Astrocyte (in vitro differentiated cells and primary cell): ENCODE results near the gene TSACC. TPM values are rescaled to one million over a fixed set of nuclear protein-coding genes. Genes with fewer than 3 reads are reported as not detected.
A peak's percentile ranks its signal among the peaks of the same experiment; 100 is the strongest.

Experiments used
- DNase-seq: peaks from one replicate; pipeline ENCODE4 v3.0.0-alpha.2; 2010; ENCODE audit warnings: low read depth
- FAIRE-seq: peaks from 2 replicates; lab custom pipeline; 2011; peaks lifted over from hg19 to GRCh38; lab: Jason Lieb, UNC
- H2AFZ ChIP-seq: 2 replicates; pipeline ENCODE4 v1.6.0; 2012; ENCODE audit warnings: low read depth, low read length, inconsistent platforms
- H3K27ac ChIP-seq: 2 replicates; pipeline ENCODE4 v1.5.1; 2011; ENCODE audit warnings: low read depth, low read length, inconsistent platforms
- H3K27me3 ChIP-seq: 2 replicates; pipeline ENCODE4 v1.6.0; 2011; ENCODE audit warnings: low read length, inconsistent platforms; ENCODE audit not compliant: insufficient read depth
- H3K36me3 ChIP-seq: 2 replicates; pipeline ENCODE4 v1.5.1; 2011; ENCODE audit warnings: low read length, inconsistent platforms; ENCODE audit not compliant: insufficient read depth
- H3K4me1 ChIP-seq: 2 replicates; pipeline ENCODE4 v1.5.1; 2011; ENCODE audit warnings: low read length, inconsistent platforms; ENCODE audit not compliant: insufficient read depth
- H3K4me2 ChIP-seq: 2 replicates; pipeline ENCODE4 v1.6.0; 2012; ENCODE audit warnings: low read length, inconsistent platforms
- H3K4me3 ChIP-seq: 2 replicates; pipeline ENCODE4 v1.5.1; 2011; ENCODE audit warnings: low read depth, mild to moderate bottlenecking, low read length, inconsistent platforms; ENCODE audit not compliant: insufficient read depth
- H3K79me2 ChIP-seq: 2 replicates; pipeline ENCODE4 v1.6.0; 2012; ENCODE audit warnings: mild to moderate bottlenecking, low read length, inconsistent platforms; ENCODE audit not compliant: insufficient read depth
- H3K9ac ChIP-seq: 2 replicates; pipeline ENCODE4 v1.6.0; 2012; ENCODE audit warnings: mild to moderate bottlenecking, low read length, inconsistent platforms
- H3K9me3 ChIP-seq: 2 replicates; pipeline ENCODE4 v1.5.1; 2012; ENCODE audit warnings: low read depth, mild to moderate bottlenecking, low read length, inconsistent platforms; ENCODE audit not compliant: insufficient read depth
- H4K20me1 ChIP-seq: 2 replicates; pipeline ENCODE4 v1.6.0; 2012; ENCODE audit warnings: low read length, inconsistent platforms; ENCODE audit not compliant: insufficient read depth
- H3K27ac Mint-ChIP-seq: one replicate; pipeline ENCODE4 v1.8.0; 2021; ENCODE audit warnings: mild to moderate bottlenecking, mixed read lengths; ENCODE audit not compliant: unreplicated experiment
- H3K27me3 Mint-ChIP-seq: one replicate; pipeline ENCODE4 v1.8.0; 2021; ENCODE audit warnings: low read depth, mixed read lengths; ENCODE audit not compliant: unreplicated experiment
- H3K36me3 Mint-ChIP-seq: one replicate; pipeline ENCODE4 v1.8.0; 2021; ENCODE audit warnings: low read depth, mixed read lengths; ENCODE audit not compliant: unreplicated experiment
- H3K4me1 Mint-ChIP-seq: one replicate; pipeline ENCODE4 v1.8.0; 2021; ENCODE audit warnings: low read depth, mixed read lengths; ENCODE audit not compliant: unreplicated experiment
- H3K4me3 Mint-ChIP-seq: one replicate; pipeline ENCODE4 v1.8.0; 2021; ENCODE audit warnings: mild to moderate bottlenecking, moderate library complexity, mixed read lengths; ENCODE audit not compliant: unreplicated experiment
- H3K9me3 Mint-ChIP-seq: one replicate; pipeline ENCODE4 v1.8.0; 2021; ENCODE audit warnings: mild to moderate bottlenecking, mixed read lengths; ENCODE audit not compliant: unreplicated experiment
- CTCF ChIP-seq: IDR thresholded peaks from 2 replicates; pipeline ENCODE4 v1.5.1; 2011; ENCODE audit warnings: low read depth, mild to moderate bottlenecking, inconsistent platforms, low read length, moderate library complexity; ENCODE audit not compliant: insufficient read depth
- EZH2 ChIP-seq: IDR thresholded peaks from 2 replicates; pipeline ENCODE4 v1.6.1; 2012; ENCODE audit warnings: mild to moderate bottlenecking, low read length, inconsistent platforms; ENCODE audit not compliant: insufficient read depth
- total RNA-seq: library from RNA; stranded (reverse); gene quantifications from 2 replicates; pipeline ENCODE4 v1.2.1, GENCODE V29; 2021

TSACC gene
- total RNA-seq, 1 donor from 2014 or later = 1.0 TPM

GRCh38 chr1:156358641-156359040, 20.3 kb downstream of the TSACC start:
- H3K9me3 ChIP-seq = no peaks in the 10 kb centered on the region
- H3K36me3 Mint-ChIP-seq = no peaks in the 10 kb centered on the region
- H3K27me3 Mint-ChIP-seq = peaks cover 25% of the 10 kb centered on the region
- TF ChIP-seq CTCF (no peak), EZH2 (no peak)
- H3K4me1 ChIP-seq = no peaks in the 10 kb centered on the region
- H3K79me2 ChIP-seq = no peaks in the 10 kb centered on the region
- H3K4me3 ChIP-seq = no peak overlapping the region
- H3K27ac Mint-ChIP-seq = no peak overlapping the region
- H2AFZ ChIP-seq = no peak overlapping the region
- H3K36me3 ChIP-seq = no peaks in the 10 kb centered on the region
- H3K27me3 ChIP-seq = peaks cover 21% of the 10 kb centered on the region
- no peaks in the 10 kb centered on the region for H4K20me1 ChIP-seq
- no peak for DNase-seq
- H3K4me2 ChIP-seq = no peak overlapping the region
- no peak overlapping the region for H3K4me3 Mint-ChIP-seq
- FAIRE-seq = no peak
- peaks cover 1% of the 10 kb centered on the region for H3K9me3 Mint-ChIP-seq
- H3K4me1 Mint-ChIP-seq = peaks cover 4% of the 10 kb centered on the region
- H3K9ac ChIP-seq = no peak overlapping the region
- H3K27ac ChIP-seq = no peak overlapping the region

- peaks cover 6% of the 10 kb centered on the region for H3K9me3 Mint-ChIP-seq
- H3K36me3 Mint-ChIP-seq = no peaks in the 10 kb centered on the region
- H2AFZ ChIP-seq = no peak overlapping the region
- peaks cover 23% of the 10 kb centered on the region for H3K27me3 ChIP-seq
- H3K27me3 Mint-ChIP-seq = peaks cover 26% of the 10 kb centered on the region
- H3K9ac ChIP-seq = no peak overlapping the region
- DNase-seq (no peak), FAIRE-seq (no peak)
- no peaks in the 10 kb centered on the region for H3K79me2 ChIP-seq
- no peak overlapping the region for H3K27ac Mint-ChIP-seq
- H3K4me1 Mint-ChIP-seq = peaks cover 4% of the 10 kb centered on the region
- H3K4me3 Mint-ChIP-seq = no peak overlapping the region
- no peaks in the 10 kb centered on the region for H3K4me1 ChIP-seq
- no peak overlapping the region for H3K4me3 ChIP-seq
- no peaks in the 10 kb centered on the region for H3K36me3 ChIP-seq
- H3K9me3 ChIP-seq = no peaks in the 10 kb centered on the region
- no peak overlapping the region for H3K4me2 ChIP-seq
- H4K20me1 ChIP-seq = no peaks in the 10 kb centered on the region
- TF ChIP-seq EZH2 (no peak), CTCF (no peak)
- H3K27ac ChIP-seq = no peak overlapping the region
These were observed 20.9 kb downstream of the TSACC start for GRCh38 chr1:156359249-156359648.

- Histone ChIP-seq H3K36me3 (no peaks in the 10 kb centered on the region), H3K27ac (no peak overlapping the region), H3K4me2 (no peak overlapping the region), H3K79me2 (no peaks in the 10 kb centered on the region), H3K9ac (no peak overlapping the region), H3K9me3 (no peaks in the 10 kb centered on the region), H4K20me1 (no peaks in the 10 kb centered on the region), H3K4me1 (no peaks in the 10 kb centered on the region), H2AFZ (no peak overlapping the region), H3K27me3 (peaks cover 25% of the 10 kb centered on the region), H3K4me3 (no peak overlapping the region)
- H3K27ac Mint-ChIP-seq = no peak overlapping the region
- H3K36me3 Mint-ChIP-seq = peaks cover 3% of the 10 kb centered on the region
- peak; percentile 21 for TF ChIP-seq CTCF
- no peak for TF ChIP-seq EZH2
- H3K4me1 Mint-ChIP-seq = peaks cover 4% of the 10 kb centered on the region
- FAIRE-seq (no peak), DNase-seq (no peak)
- peaks cover 9% of the 10 kb centered on the region for H3K9me3 Mint-ChIP-seq
- peaks cover 30% of the 10 kb centered on the region for H3K27me3 Mint-ChIP-seq
- no peak overlapping the region for H3K4me3 Mint-ChIP-seq
These were observed 21.6 kb downstream of the TSACC start for GRCh38 chr1:156359973-156360372.
